GM19351 (cell line): ENCODE measurements around the gene LPIN1.
A peak's percentile ranks its signal among the peaks of the same experiment; 100 is the strongest.
"Not testable (repeated sequence)": the region's sequence is repeated elsewhere in the genome, so short reads cannot be mapped to it uniquely, and the experiment has no call there.

Source experiments
- ATAC-seq: cut with Tn5 transposase; IDR thresholded peaks from one replicate; pipeline ENCODE4 v1.9.1; 2021; ENCODE audit warnings: mild to moderate bottlenecking, moderate library complexity; ENCODE audit not compliant: unreplicated experiment

Gene LPIN1

GRCh38 chr2:11829324-11829946 lies 83.0 kb downstream of the LPIN1 start:
- peak; percentile 35 for ATAC-seq

GRCh38 chr2:11829947-11830707 lies 83.7 kb downstream of the LPIN1 start:
- ATAC-seq, result peak; percentile 78

GRCh38 chr2:11830708-11831301 lies 84.4 kb downstream of the LPIN1 start:
- no peak for ATAC-seq

- no peak for ATAC-seq
Measured at GRCh38 chr2:11831415-11831814, 85.0 kb downstream of the LPIN1 start.

- ATAC-seq, result no peak
Measured at GRCh38 chr2:11832531-11832930, 86.1 kb downstream of the LPIN1 start.

- ATAC-seq, result no peak
Measured at GRCh38 chr2:11833601-11834000, 87.2 kb downstream of the LPIN1 start.

- ATAC-seq, result no peak
Measured at GRCh38 chr2:11835403-11835802, 89.0 kb downstream of the LPIN1 start.

- ATAC-seq, result no peak
Measured at GRCh38 chr2:11836647-11837219, 90.3 kb downstream of the LPIN1 start.

- no peak for ATAC-seq
Measured at GRCh38 chr2:11837875-11838734, 91.7 kb downstream of the LPIN1 start.

- no peak for ATAC-seq
Measured at GRCh38 chr2:11839916-11840315, 93.5 kb downstream of the LPIN1 start.

GRCh38 chr2:11842336-11842735 lies 95.9 kb downstream of the LPIN1 start:
- no peak for ATAC-seq

GRCh38 chr2:11844798-11845197 lies 98.4 kb downstream of the LPIN1 start:
- not testable (repeated sequence) for ATAC-seq

- ATAC-seq, result not testable (repeated sequence)
Measured at GRCh38 chr2:11847935-11848334, 101.5 kb downstream of the LPIN1 start.

- no peak for ATAC-seq
Measured at GRCh38 chr2:11850082-11850481, 103.7 kb downstream of the LPIN1 start.

GRCh38 chr2:11852526-11853196 lies 106.2 kb downstream of the LPIN1 start:
- ATAC-seq, result no peak

- ATAC-seq, result no peak
Measured at GRCh38 chr2:11853197-11853588, 106.8 kb downstream of the LPIN1 start.

GRCh38 chr2:11855064-11855760 lies 108.8 kb downstream of the LPIN1 start:
- no peak for ATAC-seq

- ATAC-seq, result no peak
Measured at GRCh38 chr2:11856095-11856494, 109.7 kb downstream of the LPIN1 start.

- no peak for ATAC-seq
Measured at GRCh38 chr2:11858883-11859282, 112.5 kb downstream of the LPIN1 start.

- not testable (repeated sequence) for ATAC-seq
Measured at GRCh38 chr2:11859975-11860374, 113.5 kb downstream of the LPIN1 start.
